DMS 273 treated with DMSO at 0.1 percent for 48 hours (cell line): ENCODE measurements around the gene ETFB.

ENCODE experiments used
- DNase-seq: peaks from one replicate; lab custom pipeline; 2025; lab: John Stamatoyannopoulos, UW

Gene ETFB

DNA sequence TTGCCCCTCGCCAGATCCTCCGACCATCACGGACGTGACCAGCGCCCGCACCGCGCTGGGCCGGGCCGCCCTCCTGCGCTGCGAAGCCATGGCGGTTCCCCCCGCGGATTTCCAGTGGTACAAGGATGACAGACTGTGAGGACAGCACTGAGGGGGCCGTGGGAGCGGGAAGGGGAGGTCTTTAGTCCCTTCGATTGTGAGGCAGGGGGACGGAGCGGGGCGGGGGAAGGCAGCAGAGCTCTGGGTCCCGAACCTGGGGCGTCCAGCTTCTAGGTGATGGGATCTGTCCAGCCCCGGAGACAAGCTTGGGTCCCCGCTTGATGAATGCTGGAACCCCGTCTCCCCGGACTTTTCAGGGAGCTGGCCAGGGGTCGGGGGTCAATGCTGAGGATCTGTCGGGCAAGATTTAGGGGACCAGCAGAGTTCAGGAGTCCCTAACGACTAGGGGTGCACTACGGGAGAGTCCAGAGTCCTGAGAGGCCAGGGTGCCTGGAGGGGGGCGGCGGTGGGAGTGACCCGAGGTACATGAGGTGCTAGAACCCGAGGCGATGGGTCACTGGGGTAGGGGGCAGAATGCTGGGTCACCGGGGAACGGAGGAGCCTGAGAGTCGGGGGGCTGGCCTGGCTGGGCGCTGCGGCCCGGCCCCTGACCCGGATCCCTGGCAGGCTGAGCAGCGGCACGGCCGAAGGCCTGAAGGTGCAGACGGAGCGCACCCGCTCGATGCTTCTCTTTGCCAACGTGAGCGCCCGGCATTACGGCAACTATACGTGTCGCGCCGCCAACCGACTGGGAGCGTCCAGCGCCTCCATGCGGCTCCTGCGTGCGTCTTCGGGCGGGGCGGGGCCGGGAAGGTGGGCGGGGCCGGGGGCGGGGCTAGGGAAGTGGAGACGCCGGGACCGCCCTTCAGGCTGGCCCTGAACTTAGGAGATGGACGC is 38.9 kb downstream of the ETFB start:
- DNase-seq: no peak

GRCh38 chr19:51326216-51327065 is 39.7 kb downstream of the ETFB start:
- no peak for DNase-seq

DNA sequence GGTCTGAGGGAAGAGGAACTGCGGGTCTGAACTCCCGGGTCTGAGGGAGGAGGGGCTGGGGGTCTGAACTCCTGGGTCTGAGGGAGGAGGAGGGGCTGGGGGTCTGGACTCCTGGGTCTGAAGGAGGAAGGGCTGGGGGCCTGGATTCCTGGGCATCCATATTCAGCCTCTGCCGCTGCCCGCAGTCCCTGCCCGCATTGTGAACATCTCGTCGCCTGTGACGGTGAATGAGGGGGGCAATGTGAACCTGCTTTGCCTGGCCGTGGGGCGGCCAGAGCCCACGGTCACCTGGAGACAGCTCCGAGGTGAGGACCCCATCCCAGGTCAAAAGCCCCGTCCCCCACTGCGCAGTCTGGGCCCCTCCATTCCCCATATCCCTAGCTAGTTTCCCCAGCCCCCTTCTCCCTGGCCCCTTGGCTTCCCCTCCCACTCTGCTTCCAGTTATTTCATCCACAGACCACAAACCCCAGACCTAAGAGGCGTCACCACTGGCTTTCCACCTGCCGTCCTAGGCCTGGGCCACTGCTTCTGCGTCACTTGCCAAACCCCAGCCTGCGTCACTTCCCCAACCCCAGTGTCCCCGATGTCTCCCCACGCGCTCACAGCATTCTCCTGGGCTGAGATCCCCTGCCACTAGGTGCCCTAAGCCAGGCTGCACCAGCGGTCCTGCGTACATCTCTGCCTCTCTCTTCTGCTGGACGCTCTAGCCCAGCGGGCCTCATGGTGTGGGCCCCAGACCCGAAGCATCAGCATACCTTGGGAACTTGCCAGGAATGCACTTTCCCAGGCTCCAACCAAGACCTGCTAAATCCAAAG is 40.8 kb downstream of the ETFB start:
- no peak for DNase-seq

DNA sequence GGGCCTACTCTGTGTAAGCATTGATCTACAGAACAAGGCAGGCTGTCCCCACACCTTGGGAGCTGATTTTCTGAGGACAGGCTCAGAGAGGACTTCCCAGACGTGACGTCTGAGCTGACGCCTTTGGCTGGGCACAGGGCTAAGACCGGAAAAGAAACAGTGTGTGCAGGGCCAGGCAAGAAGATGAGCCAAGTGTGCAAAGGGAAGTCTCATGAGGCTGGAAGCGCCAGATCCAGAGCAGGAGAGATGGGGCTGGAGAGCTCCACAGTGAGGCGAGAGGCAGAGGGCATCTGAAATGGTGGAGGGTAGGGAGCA is 42.1 kb downstream of the ETFB start:
- DNase-seq: no peak

- no peak for DNase-seq
Observed at GRCh38 chr19:51323481-51324166, 42.6 kb downstream of the ETFB start.

- no peak for DNase-seq
Observed at GRCh38 chr19:51321799-51322198, 44.4 kb downstream of the ETFB start.

DNA sequence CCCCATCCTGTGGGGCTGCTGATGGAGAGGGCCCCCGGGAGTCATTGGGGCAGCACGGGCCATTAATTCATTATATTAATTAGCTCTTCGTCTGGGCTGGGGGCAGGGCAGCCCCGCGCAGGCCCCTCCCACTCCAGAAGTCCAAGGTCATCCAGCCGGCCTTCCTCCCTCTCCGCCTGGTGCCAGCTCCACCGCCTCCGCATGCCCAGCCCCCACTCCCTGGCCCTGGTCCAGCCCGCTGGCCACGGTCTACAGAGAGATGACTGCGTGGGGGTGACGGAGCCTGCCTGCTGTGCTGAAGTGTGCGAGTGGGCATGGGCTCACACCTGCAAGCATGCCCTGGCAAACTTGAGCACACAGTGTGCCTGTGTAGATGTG is 45.9 kb downstream of the ETFB start:
- DNase-seq: no peak

DNA sequence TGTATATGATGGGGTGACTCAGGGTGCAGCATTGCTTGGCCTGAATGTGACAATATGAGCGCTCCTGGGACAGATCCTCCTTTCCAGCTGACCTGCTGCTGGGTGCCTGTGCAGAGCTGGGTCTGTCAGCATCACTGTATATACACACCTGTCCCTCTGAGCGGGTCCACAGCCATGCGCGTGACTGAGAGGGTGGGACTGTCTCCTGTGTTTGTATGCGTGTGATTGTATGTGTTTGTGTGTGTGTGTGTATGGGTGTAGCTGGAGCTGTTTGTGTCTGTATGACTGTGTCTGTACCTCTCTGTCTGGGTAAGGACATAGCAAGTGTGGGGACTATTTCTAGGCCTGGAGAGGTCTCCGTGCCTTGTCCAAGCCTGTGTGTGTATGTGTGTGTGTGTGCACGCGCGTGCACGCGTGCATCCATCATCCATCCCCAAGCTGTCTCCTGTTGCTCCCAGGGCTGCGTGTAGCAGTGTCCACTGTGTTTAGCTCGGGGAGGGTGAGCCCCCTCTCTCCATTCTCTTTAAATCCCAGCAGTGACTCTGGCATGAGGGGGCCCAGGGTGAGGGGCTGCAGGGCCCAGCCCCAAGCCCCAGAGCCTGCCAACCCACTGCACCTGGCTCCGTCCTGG is 46.4 kb downstream of the ETFB start:
- no peak for DNase-seq

DNA sequence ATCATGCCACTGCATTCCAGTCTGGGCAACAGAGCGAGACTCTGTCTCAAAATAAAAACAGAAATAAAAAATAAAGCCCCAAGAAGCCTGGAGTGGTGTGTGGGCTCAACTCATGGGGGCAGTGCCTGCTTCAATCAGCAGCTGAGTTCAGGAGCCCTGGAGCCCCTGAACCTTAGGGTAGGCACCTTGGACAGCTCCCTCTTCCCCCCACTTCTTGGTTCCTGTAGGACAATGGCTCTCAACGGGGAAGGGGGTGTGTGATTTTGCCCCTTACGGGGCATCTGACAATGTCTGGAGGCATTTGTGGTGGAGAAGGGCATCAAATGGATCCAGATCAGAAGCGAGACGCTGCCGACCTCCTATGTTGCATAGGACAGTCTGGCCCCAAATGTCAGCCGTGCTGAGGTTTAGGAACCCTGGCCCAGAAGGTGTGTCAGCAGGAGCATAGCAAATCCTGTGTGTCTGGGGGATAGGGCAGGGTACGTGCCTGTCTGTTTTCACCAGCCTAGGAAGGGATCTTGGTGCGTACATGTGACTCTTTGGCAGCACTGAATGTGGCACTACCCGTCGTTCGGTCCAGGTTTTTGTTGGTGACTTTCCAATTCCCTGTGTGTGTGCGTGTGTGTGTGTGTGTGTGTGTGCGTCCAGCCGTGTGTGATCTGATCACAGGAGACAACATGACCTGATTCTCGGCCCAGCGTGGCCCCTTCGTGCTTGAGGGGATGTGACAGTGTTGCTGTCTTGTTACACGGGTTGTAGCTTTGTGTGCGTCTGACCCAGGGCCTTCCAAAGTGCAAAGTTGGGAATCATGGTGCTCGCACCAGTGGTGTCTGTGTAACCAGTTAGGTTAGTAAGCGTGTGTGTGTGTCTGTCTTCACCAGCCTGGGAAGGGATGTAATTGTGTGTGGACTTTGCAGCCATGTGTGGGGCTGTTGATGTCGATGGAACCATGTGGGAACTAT is 47.2 kb downstream of the ETFB start:
- DNase-seq: no peak

GRCh38 chr19:51317968-51318367 is 48.2 kb downstream of the ETFB start:
- DNase-seq: no peak

DNA sequence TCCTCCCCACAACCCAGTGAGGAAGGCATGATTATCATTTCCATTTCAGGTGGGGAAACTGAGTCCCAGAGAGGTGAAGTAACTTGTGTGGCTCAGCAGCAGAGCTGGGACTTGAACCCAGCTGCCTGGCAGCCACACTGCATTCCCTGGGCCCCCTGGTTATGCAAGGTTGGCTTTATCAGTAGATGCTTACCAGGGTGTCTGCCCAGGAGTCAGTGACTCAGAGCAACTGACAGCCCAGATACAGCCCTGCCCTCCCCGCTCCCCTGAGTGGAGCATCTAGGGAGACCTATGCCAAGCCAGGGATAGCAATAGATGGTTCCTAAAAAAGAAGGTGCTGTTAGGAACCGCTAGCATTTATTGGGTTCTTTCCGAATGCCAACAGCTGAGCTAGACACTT is 48.8 kb downstream of the ETFB start:
- DNase-seq: no peak

- DNase-seq: no peak
Observed at GRCh38 chr19:51316688-51317087, 49.5 kb downstream of the ETFB start.

DNA sequence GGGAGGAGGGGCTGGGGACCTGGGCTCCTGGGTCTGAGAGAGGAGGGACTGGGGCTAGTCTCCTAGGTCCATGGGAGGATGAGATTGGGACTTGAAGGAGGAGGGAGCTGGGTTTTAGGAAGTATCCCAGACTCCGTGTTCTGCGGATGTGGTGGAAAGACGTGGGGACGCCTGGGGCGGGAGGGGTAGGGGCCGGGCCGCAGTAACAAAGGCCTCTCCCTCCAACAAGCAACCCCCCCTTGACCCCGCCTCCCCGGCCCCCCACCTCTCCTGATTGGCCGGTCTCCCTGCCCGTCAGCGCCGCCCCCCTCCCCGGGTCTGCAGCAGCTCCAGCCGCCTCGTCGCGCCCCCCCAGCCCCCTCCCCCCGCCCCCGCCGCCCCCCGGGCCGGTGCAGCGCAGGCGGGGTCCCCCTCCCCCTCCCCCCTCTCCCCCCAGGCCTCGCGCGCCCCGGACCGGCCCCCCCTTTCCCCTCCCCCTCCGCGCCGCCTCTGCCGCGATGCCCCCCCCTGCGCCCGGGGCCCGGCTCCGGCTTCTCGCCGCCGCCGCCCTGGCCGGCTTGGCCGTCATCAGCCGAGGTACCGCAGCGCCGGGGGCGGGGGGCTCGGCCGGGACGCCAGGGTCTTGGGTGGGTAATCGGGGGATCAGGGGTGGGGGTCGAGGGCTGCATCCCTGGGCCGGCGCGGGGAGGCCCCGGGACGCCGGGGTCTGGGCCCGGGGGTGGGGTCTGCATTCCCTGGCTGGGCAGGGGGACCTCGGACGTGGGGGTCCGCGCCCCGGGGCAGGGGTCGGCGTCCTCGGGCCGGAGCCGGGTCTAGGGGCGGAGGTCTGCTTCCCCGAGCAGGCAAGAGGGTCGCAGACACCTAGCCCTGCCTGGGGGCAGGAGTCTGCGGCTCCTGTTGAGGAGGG is 54.6 kb downstream of the ETFB start, which contains the start of gene IGLON5:
TSS of gene IGLON5 (plus strand) at position 294 of the 907 bp plus-strand sequence. CDS start at position 498, 204 bp downstream.
- no peak for DNase-seq

- no peak for DNase-seq
Observed at GRCh38 chr19:51305479-51305878, 60.7 kb downstream of the ETFB start.

DNA sequence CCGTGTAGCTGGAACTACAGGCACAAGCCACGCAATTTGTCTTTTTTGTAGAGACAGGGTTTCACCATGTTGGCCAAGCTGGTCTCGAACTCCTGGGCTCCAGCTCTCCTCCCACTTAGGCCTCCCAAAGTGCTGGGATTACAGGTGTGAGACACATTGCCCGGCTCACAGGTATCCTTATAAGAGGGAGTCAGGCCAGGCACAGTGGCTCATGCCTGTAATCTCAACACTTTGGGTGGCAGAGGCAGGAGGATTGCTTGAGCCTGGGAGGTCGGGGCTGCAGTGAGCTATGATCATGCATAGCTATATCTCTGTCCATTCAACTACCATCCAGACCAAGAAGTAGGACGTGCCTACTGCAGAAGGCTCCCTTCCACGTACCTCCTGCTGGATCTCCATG is 64.9 kb downstream of the ETFB start:
- DNase-seq: no peak

DNA sequence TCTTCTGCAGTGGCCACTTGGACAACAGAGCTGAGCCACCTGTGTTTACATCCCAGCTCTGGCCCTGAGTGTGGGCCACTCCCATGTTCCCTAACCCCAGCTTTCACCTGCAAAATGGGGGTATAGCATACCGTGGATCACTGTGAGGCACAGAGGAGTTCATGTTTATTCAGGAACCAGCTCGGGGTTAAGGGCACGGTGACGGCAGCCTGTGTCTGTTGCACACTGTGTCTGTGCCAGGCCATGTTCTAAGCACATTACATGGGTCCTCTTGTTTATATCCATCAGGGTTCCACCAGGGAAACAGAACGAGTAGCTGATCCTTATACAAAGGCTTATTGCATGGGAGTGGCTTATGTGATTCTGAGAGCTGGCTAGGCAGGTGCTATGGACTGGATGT is 68.8 kb downstream of the ETFB start:
- no peak for DNase-seq

DNA sequence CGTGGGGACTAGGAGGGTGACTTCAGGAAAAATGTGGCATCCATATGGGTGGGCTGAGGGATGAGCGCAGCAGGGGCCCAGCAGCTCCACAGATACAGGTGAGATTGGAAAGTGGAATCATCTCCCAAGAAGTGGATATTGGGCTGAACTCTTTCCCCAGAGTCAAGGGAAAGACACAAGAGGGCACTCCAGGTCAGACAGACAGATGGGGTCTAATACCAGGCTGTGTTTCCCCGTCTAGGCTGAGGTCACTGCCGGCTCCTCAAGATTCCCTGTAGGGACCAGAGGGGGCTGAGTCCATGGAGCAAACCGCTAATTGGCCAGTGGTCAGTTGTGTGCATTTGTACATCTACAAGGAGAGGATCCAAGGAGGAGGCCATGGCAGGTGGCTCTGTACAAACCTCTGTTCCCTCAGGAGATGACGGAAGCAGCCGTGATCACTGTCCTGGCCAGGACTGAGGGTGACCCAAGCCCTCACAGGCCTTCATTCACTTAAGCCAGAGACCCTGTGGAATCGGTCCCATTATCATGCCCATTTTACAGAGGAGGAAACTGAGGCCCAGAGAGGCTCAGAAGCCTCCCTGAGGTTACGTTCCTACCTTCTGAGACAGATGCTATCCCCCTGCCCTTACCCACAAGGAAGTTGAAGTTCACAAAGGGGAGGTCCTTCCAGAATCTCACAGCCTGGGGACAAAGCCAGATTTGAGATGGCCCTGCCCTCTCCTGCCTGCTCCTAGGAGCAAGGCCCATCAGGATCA is 69.7 kb downstream of the ETFB start:
- no peak for DNase-seq
